ENCODE measurements around the gene TDRD12. TPM values are rescaled to one million over a fixed set of nuclear protein-coding genes. Genes with fewer than 3 reads are reported as not detected.
A peak's percentile ranks its signal among the peaks of the same experiment; 100 is the strongest.

Gene TDRD12
- total RNA-seq, 1 experiment from 2014 or later = 1.3 TPM

DNA sequence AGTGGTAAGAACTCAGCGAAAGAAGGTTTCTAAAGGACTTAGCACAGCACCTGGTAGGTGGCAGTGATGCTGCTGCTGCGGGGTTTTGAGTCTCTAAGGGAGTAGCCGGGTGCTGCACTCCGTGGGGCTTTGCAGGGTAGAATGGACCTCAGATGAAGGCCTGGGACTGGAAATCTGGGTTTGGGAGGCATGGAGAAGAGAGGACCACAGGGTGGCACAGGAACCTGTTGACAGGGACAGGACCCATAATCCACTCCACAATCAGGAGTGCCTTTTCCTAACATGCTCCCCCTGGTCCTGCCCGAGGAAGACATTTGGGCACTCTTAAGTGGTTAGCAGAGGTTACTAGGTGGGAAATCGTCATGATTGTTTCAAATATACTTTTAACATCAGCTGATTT lies 29.8 kb downstream of the TDRD12 start:
- Mint-ChIP-seq H3K27ac (peak overlapping the region in 1 of 3 experiments; percentile 71; a peak in 3 of 7 replicates), H3K27me3 (ENCODE audit: low read depth) (no peaks in the 10 kb centered on the region; the same call in 1 of the 2 replicates), H3K4me3 (no peak overlapping the region), H3K4me1 (peaks cover 3 to 5% of the 10 kb centered on the region in 2 experiments; a peak in 3 of 4 replicates), H3K9me3 (no peaks in the 10 kb centered on the region), H3K36me3 (ENCODE audit: insufficient read depth in 1 of 3, low read depth in 3 of 3) (no peaks in the 10 kb centered on the region)
- no peaks in the 10 kb centered on the region for H3K4me1 ChIP-seq (ENCODE audit: insufficient read depth, low read length)
- H3K23ac ChIP-seq (ENCODE audit: insufficient read length, low read depth, low read length) = no peak overlapping the region
- no peaks in the 10 kb centered on the region for H3K23me2 ChIP-seq (ENCODE audit: insufficient read length, low read depth, low read length, poor library complexity, severe bottlenecking)
- H3K9ac ChIP-seq (ENCODE audit: extremely low read depth, insufficient read length, low read length) = no peak overlapping the region
- no peak overlapping the region for H2AK5ac ChIP-seq (ENCODE audit: insufficient read length, low read length)
- no peaks in the 10 kb centered on the region for H4K20me1 ChIP-seq (ENCODE audit: control insufficient read depth, insufficient read depth, insufficient read length)
- H3K27ac ChIP-seq (ENCODE audit: insufficient read length, low read depth, low read length) = no peak overlapping the region
- H2BK12ac ChIP-seq (ENCODE audit: insufficient read length, low read depth, low read length) = no peak overlapping the region
- H3K4ac ChIP-seq (ENCODE audit: low read depth, low read length) = no peak overlapping the region
- H2AFZ ChIP-seq (ENCODE audit: low read length) = no peak overlapping the region
- no peak overlapping the region for H2BK5ac ChIP-seq (ENCODE audit: insufficient read length, low read length)
- TF ChIP-seq, protein P1, sequence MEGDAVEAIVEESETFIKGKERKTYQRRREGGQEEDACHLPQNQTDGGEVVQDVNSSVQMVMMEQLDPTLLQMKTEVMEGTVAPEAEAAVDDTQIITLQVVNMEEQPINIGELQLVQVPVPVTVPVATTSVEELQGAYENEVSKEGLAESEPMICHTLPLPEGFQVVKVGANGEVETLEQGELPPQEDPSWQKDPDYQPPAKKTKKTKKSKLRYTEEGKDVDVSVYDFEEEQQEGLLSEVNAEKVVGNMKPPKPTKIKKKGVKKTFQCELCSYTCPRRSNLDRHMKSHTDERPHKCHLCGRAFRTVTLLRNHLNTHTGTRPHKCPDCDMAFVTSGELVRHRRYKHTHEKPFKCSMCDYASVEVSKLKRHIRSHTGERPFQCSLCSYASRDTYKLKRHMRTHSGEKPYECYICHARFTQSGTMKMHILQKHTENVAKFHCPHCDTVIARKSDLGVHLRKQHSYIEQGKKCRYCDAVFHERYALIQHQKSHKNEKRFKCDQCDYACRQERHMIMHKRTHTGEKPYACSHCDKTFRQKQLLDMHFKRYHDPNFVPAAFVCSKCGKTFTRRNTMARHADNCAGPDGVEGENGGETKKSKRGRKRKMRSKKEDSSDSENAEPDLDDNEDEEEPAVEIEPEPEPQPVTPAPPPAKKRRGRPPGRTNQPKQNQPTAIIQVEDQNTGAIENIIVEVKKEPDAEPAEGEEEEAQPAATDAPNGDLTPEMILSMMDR (conservative IDR thresholded peaks at IDR 0.05) = no peak
- H4K5ac ChIP-seq (ENCODE audit: insufficient read length, low read depth, low read length) = no peak overlapping the region
- no peak overlapping the region for H3K56ac ChIP-seq (ENCODE audit: insufficient read length, low read depth, low read length)
- no peak overlapping the region for H2BK120ac ChIP-seq (ENCODE audit: low read depth, low read length, poor library complexity, severe bottlenecking)
- H2BK15ac ChIP-seq (ENCODE audit: low read depth, low read length) = no peak overlapping the region
- H3K79me2 ChIP-seq (ENCODE audit: insufficient read depth, low read length) = no peaks in the 10 kb centered on the region
- no peaks in the 10 kb centered on the region for H3K9me3 ChIP-seq (ENCODE audit: control insufficient read depth, low read depth, low read length)
- H3T11ph ChIP-seq (ENCODE audit: low read length) = no peak overlapping the region
- H3K79me1 ChIP-seq (ENCODE audit: insufficient read depth, low read depth, low read length, poor library complexity, severe bottlenecking) = no peaks in the 10 kb centered on the region
- WGBS (ENCODE audit: extremely low coverage, insufficient read length, low lambda C conversion rate) = no CpG with 5 or more reads among the region's 6 CpGs
- no peak overlapping the region for H4K8ac ChIP-seq (replicated peaks; ENCODE audit: insufficient read length, low read depth, low read length)
- no peak overlapping the region for H3K14ac ChIP-seq (ENCODE audit: insufficient read depth, low read length)
- H4K91ac ChIP-seq (ENCODE audit: insufficient read length, low read depth, low read length) = no peak overlapping the region
- no peak overlapping the region for H2BK20ac ChIP-seq (ENCODE audit: low read depth, low read length, poor library complexity, severe bottlenecking)
- no peak overlapping the region for H3K4me2 ChIP-seq (ENCODE audit: insufficient read depth, insufficient read length, low read length)
- H3K18ac ChIP-seq (ENCODE audit: insufficient read length, low read depth, low read length) = no peak overlapping the region
- no peak for DNase-seq
- no peaks in the 10 kb centered on the region for H3K27me3 ChIP-seq (ENCODE audit: insufficient read depth, low read length)

Data from H9 (cell line).